BE2C (cell line): ENCODE results near the gene GJB3.

Experiments
- DNase-seq: peaks from one replicate; pipeline ENCODE4 v3.0.0-alpha.2; 2020
- H3K27me3 ChIP-seq: fragments of 250-450 bp; sonication (Bioruptor Pico); 2 replicates; pipeline ENCODE4 v1.5.1; 2020; ENCODE audit warnings: mild to moderate bottlenecking
- H3K36me3 ChIP-seq: fragments of 250-450 bp; sonication (Bioruptor Pico); 2 replicates; pipeline ENCODE4 v1.5.1; 2020; ENCODE audit warnings: mild to moderate bottlenecking
- H3K4me1 ChIP-seq: fragments of 250-450 bp; sonication (Bioruptor Pico); 2 replicates; pipeline ENCODE4 v1.5.1; 2020
- H3K4me3 ChIP-seq: 2 replicates; pipeline ENCODE4 v1.5.1; 2011; ENCODE audit warnings: low read depth, low read length
- H3K9me3 ChIP-seq: fragments of 250-450 bp; sonication (Bioruptor Pico); 2 replicates; pipeline ENCODE4 v1.5.1; 2020
- TF ChIP-seq, protein P1 (sequence below): IDR thresholded peaks from 2 replicates; pipeline ENCODE4 v1.5.1; 2012; ENCODE audit warnings: mild to moderate bottlenecking, low read depth, low read length

Gene GJB3

DNA sequence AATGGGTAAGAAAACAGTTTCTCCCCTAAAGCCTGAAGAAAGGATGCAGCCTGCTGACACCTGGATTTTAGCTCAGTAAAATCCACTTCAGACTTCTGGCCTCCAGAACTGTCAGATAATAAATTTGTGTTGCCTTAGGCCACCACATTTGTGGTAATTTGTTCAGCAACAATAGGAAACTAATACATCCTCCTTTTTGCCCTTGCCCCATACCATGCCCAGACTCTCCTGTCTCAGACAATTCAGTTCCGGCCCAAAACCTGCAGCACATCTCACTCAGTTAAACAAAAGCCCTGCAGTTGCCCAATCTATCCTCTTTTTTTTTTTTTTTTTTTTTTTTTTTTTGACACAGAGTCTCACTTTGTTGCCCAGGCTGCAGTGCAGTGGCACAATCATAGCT is 52.7 kb downstream of the GJB3 start:
- no peak overlapping the region for H3K4me3 ChIP-seq
- no peaks in the 10 kb centered on the region for H3K4me1 ChIP-seq
- no peaks in the 10 kb centered on the region for H3K9me3 ChIP-seq
- TF ChIP-seq, protein P1, sequence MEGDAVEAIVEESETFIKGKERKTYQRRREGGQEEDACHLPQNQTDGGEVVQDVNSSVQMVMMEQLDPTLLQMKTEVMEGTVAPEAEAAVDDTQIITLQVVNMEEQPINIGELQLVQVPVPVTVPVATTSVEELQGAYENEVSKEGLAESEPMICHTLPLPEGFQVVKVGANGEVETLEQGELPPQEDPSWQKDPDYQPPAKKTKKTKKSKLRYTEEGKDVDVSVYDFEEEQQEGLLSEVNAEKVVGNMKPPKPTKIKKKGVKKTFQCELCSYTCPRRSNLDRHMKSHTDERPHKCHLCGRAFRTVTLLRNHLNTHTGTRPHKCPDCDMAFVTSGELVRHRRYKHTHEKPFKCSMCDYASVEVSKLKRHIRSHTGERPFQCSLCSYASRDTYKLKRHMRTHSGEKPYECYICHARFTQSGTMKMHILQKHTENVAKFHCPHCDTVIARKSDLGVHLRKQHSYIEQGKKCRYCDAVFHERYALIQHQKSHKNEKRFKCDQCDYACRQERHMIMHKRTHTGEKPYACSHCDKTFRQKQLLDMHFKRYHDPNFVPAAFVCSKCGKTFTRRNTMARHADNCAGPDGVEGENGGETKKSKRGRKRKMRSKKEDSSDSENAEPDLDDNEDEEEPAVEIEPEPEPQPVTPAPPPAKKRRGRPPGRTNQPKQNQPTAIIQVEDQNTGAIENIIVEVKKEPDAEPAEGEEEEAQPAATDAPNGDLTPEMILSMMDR, result no peak
- H3K36me3 ChIP-seq, result no peaks in the 10 kb centered on the region
- no peaks in the 10 kb centered on the region for H3K27me3 ChIP-seq
- no peak for DNase-seq
